GM18519 (cell line): ENCODE data around the gene PDGFRA.

Experiments
- ATAC-seq: cut with Tn5 transposase; IDR thresholded peaks from one replicate; pipeline ENCODE4 v1.9.1; 2021; ENCODE audit warnings: mild to moderate bottlenecking, moderate library complexity; ENCODE audit not compliant: unreplicated experiment, low FRiP score

Gene PDGFRA

GRCh38 chr4:54228961-54229501 lies at the start of gene PDGFRA:
TSS of gene PDGFRA (plus strand) at chr4:54229293. CDS start at chr4:54258769, 29,476 bp downstream.
- no peak for ATAC-seq

GRCh38 chr4:54184581-54184980 lies 44.5 kb upstream of the PDGFRA start:
- ATAC-seq, result no peak

GRCh38 chr4:54185044-54185780 lies 43.9 kb upstream of the PDGFRA start:
- no peak for ATAC-seq

DNA sequence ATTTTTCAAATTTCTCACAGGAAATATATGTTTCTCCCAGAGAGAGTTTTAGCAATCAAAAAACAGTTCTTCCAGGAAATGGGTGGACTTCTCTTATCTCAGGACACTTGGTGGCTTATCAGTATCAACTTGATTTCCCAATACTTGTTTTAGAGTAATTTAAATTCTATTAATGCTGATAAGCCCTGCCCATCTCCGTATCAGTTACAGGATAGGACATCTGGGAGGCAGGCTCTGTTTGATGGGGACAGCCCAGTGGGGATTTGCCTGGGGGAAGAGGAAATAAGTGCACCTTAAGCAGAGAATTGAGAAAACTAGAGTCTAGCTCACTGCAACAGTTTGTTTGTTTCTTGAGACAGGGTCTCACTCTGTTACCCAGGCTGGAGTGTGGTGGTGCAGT lies 43.2 kb upstream of the PDGFRA start:
- ATAC-seq, result no peak

- no peak for ATAC-seq
These were observed 42.7 kb upstream of the PDGFRA start for GRCh38 chr4:54186371-54186770.

DNA sequence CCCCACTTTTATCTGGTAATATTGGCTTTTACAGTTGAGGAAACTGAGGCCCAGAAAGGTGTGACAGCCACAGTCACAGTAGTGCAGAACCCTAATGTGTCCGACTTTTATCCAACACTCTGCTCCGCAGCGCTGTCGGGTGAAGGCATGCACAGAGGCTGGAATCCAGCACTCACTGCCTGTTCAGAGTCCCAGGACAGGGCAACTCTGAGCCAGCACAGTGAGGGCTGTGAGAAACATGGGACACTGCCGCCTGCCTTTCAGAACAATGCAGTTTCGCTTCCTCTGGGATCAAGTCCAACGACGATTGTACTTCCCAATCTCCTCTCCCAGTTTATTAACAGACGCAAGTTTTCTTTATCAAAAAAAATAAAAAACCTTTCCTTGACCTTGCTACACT lies 41.9 kb upstream of the PDGFRA start:
- no peak for ATAC-seq

GRCh38 chr4:54189140-54189539 lies 40.0 kb upstream of the PDGFRA start:
- no peak for ATAC-seq

DNA sequence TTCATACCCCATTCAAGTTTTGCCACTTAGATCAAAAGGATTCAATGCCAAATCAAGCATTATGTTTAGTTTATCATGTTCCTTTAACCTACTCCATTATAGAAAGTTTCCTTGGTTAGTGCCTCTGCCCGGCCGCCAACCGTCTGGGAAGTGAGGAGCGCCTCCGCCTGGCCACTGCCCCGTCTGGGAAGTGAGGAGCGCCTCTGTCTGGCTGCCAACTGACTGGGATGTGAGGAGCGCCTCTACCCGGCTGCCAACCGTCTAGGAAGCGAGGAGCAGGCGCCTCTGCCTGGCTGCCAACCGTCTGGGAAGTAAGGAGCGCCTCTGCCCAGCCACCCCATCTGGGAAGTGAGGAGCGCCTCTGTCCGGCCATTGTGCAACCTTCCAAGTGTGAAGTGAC lies 36.3 kb upstream of the PDGFRA start:
- no peak for ATAC-seq

GRCh38 chr4:54197926-54198325 lies 31.2 kb upstream of the PDGFRA start:
- no peak for ATAC-seq

GRCh38 chr4:54199919-54200318 lies 29.2 kb upstream of the PDGFRA start:
- no peak for ATAC-seq

- ATAC-seq, result no peak
These were observed 19.5 kb upstream of the PDGFRA start for GRCh38 chr4:54209617-54210016.

- no peak for ATAC-seq
These were observed 16.1 kb upstream of the PDGFRA start for GRCh38 chr4:54213001-54213400.

DNA sequence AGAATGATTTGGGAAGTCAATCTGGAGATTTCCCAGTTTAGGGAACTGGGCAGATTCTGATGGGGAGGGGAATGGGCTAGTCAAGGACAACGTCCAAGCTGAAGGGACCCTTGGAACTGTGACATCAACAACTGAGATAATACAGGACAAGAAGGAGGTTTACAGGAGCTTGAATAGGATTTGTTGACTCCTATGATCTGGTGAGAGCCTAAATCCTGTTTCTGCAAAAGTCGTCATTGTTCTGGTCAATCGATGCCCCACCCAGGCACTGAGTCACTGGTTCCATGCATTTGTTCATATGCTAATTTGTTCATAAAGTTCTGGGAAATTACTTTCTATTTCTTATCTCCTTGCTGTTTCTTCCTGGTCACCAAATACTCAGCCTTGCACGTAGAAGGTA lies 15.3 kb upstream of the PDGFRA start:
- no peak for ATAC-seq

DNA sequence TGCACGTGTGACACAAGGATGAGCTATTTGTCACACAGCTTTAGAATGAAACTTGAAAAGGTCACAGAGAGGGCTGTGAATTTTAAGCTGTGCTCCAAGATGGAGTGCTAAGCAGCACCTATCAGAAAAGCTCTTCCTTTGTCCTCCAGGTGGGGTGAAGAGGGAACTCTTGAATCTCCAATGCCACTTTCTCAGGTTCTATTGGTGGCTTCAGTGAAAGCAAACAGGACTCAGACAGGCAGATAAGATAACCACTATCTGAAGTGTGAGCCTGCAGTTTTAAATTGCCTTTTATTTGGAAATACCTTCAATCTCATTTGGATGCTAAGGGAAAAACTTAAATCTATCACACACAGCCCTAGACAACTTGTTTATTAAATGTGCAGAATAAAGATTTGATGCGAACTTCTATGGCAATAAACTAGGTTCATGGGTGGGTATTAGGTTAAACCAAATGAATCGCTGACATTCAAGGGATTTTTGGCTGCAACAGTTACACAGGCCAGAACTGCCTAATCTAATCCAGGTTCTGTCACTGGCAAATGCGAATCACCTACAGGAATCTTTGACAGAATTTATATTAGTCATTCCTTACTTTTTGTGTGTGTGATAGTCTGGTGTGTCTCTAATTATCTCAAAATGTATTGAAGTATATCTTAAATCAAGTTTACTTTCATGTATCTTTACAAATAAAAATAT lies 13.6 kb upstream of the PDGFRA start:
- ATAC-seq, result no peak

GRCh38 chr4:54217642-54218495 lies 11.2 kb upstream of the PDGFRA start:
- ATAC-seq, result no peak

- no peak for ATAC-seq
These were observed 10.4 kb upstream of the PDGFRA start for GRCh38 chr4:54218736-54219135.

DNA sequence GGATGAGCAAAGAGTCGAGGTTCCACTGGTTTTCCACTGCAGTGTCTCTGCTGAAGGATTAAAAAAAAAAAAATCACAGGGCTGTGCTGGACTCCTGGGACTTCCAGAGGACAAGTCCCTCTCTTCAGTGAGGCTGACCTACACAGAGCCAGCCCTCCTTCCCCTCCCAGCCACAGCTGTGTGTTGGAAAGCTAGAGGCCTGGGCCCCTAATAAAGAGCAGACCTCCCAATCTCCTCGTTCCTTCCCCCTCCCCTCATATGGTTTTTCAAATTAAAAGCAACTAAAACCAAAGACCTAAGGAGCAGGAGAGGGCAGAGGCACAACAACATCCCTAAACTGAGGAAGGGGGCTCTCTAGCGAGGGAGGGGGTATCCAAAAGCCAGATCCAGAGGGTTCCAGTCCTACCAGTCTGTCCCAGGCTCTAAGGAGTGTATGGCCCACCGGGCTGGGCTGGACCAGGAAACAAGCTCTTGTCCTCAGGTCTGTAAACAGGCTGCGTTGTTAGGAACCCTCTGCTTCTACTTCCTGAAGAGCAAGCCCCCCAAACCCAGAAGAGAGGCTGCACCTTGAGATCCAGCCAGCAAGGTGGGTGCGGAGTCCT lies 4.0 kb upstream of the PDGFRA start:
- no peak for ATAC-seq

GRCh38 chr4:54225598-54226403 lies 3.3 kb upstream of the PDGFRA start:
- no peak for ATAC-seq

GRCh38 chr4:54226404-54227255 lies 2.5 kb upstream of the PDGFRA start:
- ATAC-seq, result no peak
